Measurements from ENCODE around the gene ZMYND11.

DNA sequence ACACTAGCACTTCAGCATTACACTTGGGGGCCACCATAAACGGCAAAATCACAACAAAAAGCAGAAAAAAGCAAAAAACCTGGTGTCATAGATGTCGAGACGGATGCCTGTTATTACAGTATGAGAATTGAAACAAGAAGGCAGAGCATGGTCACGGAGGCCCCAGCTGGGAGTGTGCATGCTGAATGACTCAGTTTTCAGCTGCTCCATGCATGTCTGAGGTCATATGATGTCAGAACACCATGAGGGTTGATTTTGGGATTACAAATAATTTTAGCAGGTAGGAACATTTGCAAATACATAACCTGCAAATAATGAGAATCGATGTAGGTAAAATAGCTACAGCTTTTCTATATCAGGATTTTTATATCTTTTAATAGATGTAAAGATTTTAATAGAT lies 19.1 kb downstream of the ZMYND11 start:
- TF ChIP-seq CTCF (IDR thresholded peaks at IDR 0.05) (no peak), POLR2A (IDR thresholded peaks at IDR 0.05) (no peak)
